HEK293 (cell line): ENCODE data around the gene DMAC2.

Experiments
- CTCF ChIP-seq: fragments of 450-650 bp; formaldehyde crosslinking; IDR thresholded peaks from 2 replicates; pipeline ENCODE4 v1.5.1; 2016; ENCODE audit warnings: missing biosample characterization, missing genetic modification characterization
- YY2 ChIP-seq: fragments of 450-650 bp; formaldehyde crosslinking; IDR thresholded peaks from 2 replicates; pipeline ENCODE4 v1.5.1; 2016; ENCODE audit warnings: missing biosample characterization, missing genetic modification characterization
- ZNF223 ChIP-seq: fragments of 450-650 bp; formaldehyde crosslinking; IDR thresholded peaks from 2 replicates; pipeline ENCODE4 v1.5.1; 2016; ENCODE audit warnings: missing biosample characterization, missing genetic modification characterization
- ZNF629 ChIP-seq: fragments of 450-650 bp; formaldehyde crosslinking; IDR thresholded peaks from 2 replicates; pipeline ENCODE4 v1.5.1; 2017; ENCODE audit warnings: missing biosample characterization, missing genetic modification characterization
- ZNF776 ChIP-seq: fragments of 450-650 bp; formaldehyde crosslinking; IDR thresholded peaks from 2 replicates; pipeline ENCODE4 v1.5.0; 2017; ENCODE audit warnings: missing biosample characterization, missing genetic modification characterization, borderline replicate concordance

GRCh38 chr19:41425174-41426115 lies 14.3 kb downstream of the DMAC2 start:
- no peak for TF ChIP-seq YY2
- no peak for TF ChIP-seq ZNF629 (tag by site-specific recombination)
- TF ChIP-seq CTCF (tag by site-specific recombination): no peak
- TF ChIP-seq ZNF776: no peak
- TF ChIP-seq ZNF223 (tag by site-specific recombination): no peak
